Nephron progenitor cell (in vitro differentiated cells): ENCODE measurements around the gene ITGB3BP.

ENCODE experiments used
- DNase-seq: peaks from one replicate; pipeline ENCODE4 v3.0.0; 2021
- H3K27ac Mint-ChIP-seq: 2 replicates; pipeline ENCODE4 v1.8.0; 2021; ENCODE audit warnings: mild to moderate bottlenecking, moderate library complexity, mixed read lengths
- H3K27me3 Mint-ChIP-seq: 2 replicates; pipeline ENCODE4 v1.8.0; 2021; ENCODE audit warnings: mild to moderate bottlenecking, low read depth, mixed read lengths; ENCODE audit not compliant: poor library complexity
- H3K36me3 Mint-ChIP-seq: 2 replicates; pipeline ENCODE4 v1.8.0; 2021; ENCODE audit warnings: low read depth, mixed read lengths
- H3K4me1 Mint-ChIP-seq: 2 replicates; pipeline ENCODE4 v1.8.0; 2021; ENCODE audit warnings: mixed read lengths
- H3K4me3 Mint-ChIP-seq: 2 replicates; pipeline ENCODE4 v1.8.0; 2021; ENCODE audit warnings: mild to moderate bottlenecking, moderate library complexity, mixed read lengths
- H3K9me3 Mint-ChIP-seq: 2 replicates; pipeline ENCODE4 v1.8.0; 2021; ENCODE audit warnings: mild to moderate bottlenecking, moderate library complexity, mixed read lengths
- TF ChIP-seq, protein P1 (sequence below): fragments of 200-600 bp; sonication (generic); IDR thresholded peaks from 2 replicates; pipeline ENCODE4 v1.5.0; 2021; ENCODE audit warnings: antibody characterized with exemption

The ITGB3BP gene

DNA sequence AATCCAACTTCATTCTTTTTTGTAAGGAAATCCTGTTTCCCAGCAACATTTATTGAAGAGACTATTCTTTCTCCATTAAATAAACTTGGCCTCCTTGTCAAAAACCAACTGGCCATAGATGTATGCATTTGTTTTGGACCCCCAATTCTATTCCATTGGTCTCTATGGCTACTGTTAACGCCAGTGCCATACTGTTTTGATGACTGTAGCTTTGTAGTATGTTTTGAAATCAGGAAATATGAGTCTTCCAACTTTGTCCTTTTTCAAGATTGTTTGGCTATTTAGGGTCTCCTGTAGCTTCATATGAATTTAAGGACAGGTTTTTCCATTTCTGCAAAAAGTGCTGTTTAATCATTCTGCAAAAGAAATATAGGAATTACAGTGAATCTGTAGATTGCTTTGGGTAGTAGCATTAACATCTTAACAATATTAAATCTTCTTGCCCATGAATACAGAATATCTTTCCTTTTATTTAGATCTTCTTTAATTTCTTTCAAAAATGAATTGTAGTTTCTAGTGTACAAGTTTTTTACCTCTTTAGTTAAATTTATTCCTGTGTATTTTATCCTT is 61.3 kb downstream of the ITGB3BP start:
- DNase-seq, result no peak
- H3K4me3 Mint-ChIP-seq, result no peak overlapping the region
- H3K27me3 Mint-ChIP-seq, result no peaks in the 10 kb centered on the region
- H3K36me3 Mint-ChIP-seq, result peaks cover 73% of the 10 kb centered on the region
- peaks cover 32% of the 10 kb centered on the region for H3K9me3 Mint-ChIP-seq
- H3K4me1 Mint-ChIP-seq, result no peaks in the 10 kb centered on the region
- no peak overlapping the region for H3K27ac Mint-ChIP-seq
- TF ChIP-seq, protein P1, sequence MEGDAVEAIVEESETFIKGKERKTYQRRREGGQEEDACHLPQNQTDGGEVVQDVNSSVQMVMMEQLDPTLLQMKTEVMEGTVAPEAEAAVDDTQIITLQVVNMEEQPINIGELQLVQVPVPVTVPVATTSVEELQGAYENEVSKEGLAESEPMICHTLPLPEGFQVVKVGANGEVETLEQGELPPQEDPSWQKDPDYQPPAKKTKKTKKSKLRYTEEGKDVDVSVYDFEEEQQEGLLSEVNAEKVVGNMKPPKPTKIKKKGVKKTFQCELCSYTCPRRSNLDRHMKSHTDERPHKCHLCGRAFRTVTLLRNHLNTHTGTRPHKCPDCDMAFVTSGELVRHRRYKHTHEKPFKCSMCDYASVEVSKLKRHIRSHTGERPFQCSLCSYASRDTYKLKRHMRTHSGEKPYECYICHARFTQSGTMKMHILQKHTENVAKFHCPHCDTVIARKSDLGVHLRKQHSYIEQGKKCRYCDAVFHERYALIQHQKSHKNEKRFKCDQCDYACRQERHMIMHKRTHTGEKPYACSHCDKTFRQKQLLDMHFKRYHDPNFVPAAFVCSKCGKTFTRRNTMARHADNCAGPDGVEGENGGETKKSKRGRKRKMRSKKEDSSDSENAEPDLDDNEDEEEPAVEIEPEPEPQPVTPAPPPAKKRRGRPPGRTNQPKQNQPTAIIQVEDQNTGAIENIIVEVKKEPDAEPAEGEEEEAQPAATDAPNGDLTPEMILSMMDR, result no peak

DNA sequence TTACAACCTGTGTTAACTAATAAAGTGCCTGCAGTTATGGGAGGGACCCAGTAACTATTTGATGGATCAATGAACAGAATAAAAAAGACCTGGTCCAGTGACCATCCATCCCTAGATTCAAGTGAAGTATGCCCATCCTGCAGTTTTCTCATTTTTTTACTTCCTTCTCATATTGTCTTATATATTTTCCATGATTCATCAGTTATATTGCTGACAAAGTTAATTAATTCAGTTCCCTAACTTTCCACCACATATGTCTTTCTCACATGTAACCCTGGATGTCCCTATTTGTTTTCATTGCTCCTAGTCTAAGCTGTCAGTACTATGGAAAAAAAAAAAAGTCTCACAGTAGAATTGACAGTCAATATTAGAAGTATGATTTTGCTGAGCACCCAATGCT is 64.3 kb downstream of the ITGB3BP start:
- no peak for DNase-seq
- peaks cover 55% of the 10 kb centered on the region for H3K36me3 Mint-ChIP-seq
- H3K4me1 Mint-ChIP-seq, result no peaks in the 10 kb centered on the region
- H3K27ac Mint-ChIP-seq, result no peak overlapping the region
- H3K9me3 Mint-ChIP-seq, result peaks cover 32% of the 10 kb centered on the region
- TF ChIP-seq, protein P1, result no peak
- H3K27me3 Mint-ChIP-seq, result no peaks in the 10 kb centered on the region
- no peak overlapping the region for H3K4me3 Mint-ChIP-seq

DNA sequence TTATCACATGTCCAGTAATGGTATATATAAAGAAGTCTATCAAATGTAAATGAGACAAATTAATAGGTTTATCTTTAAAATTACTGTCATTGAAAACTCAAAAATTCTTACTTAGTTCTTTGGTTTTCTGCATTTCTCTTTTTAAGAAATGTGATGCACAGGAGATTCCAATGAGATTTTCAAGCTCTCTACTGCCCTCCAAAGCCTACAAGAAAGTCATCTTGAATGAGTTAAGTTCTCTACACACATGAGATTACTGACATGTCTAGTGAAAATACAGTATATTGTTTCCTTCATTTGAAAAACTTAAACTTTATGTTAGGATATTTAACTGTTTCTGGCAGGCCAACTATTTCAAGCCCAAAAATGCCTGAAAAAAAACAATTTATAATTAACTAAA is 68.8 kb downstream of the ITGB3BP start:
- no peaks in the 10 kb centered on the region for H3K9me3 Mint-ChIP-seq
- no peaks in the 10 kb centered on the region for H3K27me3 Mint-ChIP-seq
- no peak for DNase-seq
- H3K4me1 Mint-ChIP-seq, result no peaks in the 10 kb centered on the region
- H3K27ac Mint-ChIP-seq, result no peak overlapping the region
- no peak overlapping the region for H3K4me3 Mint-ChIP-seq
- H3K36me3 Mint-ChIP-seq, result peaks cover 17% of the 10 kb centered on the region
- TF ChIP-seq, protein P1, result peak; percentile 2

DNA sequence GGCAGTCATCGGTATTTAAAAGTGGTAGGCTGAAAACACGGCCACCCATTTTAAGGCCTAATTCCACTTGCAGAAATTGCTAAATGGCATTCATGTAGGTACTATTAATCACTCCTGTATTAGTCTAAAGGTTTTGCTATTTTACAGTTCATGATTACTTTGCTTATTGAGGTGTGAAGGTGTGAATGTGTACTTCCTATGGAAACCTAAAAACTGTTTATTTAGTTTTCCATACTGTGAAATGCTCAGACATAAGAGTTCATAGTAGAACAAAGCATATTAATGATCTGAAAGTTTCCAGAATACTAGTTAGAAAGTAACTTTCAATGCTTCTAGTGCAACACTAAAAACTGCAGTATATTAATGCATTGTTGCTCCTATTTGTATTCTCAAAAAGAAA is 69.8 kb downstream of the ITGB3BP start:
- H3K9me3 Mint-ChIP-seq, result no peaks in the 10 kb centered on the region
- no peak overlapping the region for H3K4me3 Mint-ChIP-seq
- no peaks in the 10 kb centered on the region for H3K27me3 Mint-ChIP-seq
- TF ChIP-seq, protein P1, result no peak
- no peak for DNase-seq
- peaks cover 23% of the 10 kb centered on the region for H3K36me3 Mint-ChIP-seq
- no peak overlapping the region for H3K27ac Mint-ChIP-seq
- no peaks in the 10 kb centered on the region for H3K4me1 Mint-ChIP-seq

DNA sequence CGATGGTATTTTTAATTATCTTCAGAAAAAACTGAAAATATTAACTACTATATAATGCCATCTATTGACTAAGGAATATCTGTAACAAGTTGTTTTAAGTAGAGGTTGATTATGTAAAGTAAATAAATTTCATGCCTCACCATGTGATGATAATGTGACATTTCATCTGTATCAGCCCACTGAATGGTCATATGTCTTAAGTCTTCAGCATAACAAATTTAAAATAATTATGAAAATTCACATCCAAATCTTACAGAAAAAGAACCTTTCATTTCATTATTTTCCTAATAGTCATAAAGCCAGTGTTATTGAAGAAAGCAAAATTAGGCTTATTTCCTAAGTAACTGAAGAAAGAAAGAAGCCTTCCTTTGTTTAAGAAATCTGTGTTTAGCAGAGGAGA is 72.6 kb downstream of the ITGB3BP start:
- no peaks in the 10 kb centered on the region for H3K27me3 Mint-ChIP-seq
- DNase-seq, result no peak
- peaks cover 12% of the 10 kb centered on the region for H3K36me3 Mint-ChIP-seq
- H3K4me1 Mint-ChIP-seq, result no peaks in the 10 kb centered on the region
- no peak overlapping the region for H3K27ac Mint-ChIP-seq
- TF ChIP-seq, protein P1, result no peak
- H3K4me3 Mint-ChIP-seq, result no peak overlapping the region
- H3K9me3 Mint-ChIP-seq, result no peaks in the 10 kb centered on the region

DNA sequence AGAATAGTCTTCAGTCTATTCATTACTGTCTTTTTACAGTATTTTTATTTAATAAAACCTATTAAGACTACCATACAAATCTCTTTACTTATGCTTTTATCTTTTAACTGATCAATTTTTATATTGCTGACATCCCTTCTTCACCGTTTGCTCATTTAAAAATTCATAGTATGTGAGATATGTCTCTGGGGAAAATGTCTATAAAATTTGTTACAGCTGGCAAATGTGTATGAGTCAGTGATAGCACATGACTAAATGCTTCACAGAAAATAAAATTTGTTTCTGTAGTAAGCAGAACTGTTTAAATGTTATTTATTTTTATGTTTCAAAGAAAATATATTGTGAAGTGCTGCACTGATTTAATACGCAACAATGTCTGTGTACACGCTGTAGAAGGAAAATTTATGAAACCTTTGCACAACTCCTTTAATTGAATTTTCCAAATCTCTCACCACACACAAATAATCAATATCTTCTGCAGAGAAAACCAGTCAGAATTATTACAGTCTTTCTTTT is 74.2 kb downstream of the ITGB3BP start:
- Mint-ChIP-seq H3K9me3 (no peaks in the 10 kb centered on the region), H3K27ac (no peak overlapping the region), H3K27me3 (no peaks in the 10 kb centered on the region), H3K4me1 (no peaks in the 10 kb centered on the region), H3K4me3 (no peak overlapping the region), H3K36me3 (peaks cover 12% of the 10 kb centered on the region)
- TF ChIP-seq, protein P1, result no peak
- DNase-seq, result no peak
